ENCODE results near the gene ERF.

ERF gene

GRCh38 chr19:42277821-42278451 is 23.0 kb upstream of the ERF start:
- no peak for TF ChIP-seq CTCF (IDR thresholded peaks at IDR 0.05; ENCODE audit: control extremely low read depth, extremely low read depth, low read depth, missing control alignments)
- ChIA-PET CTCF (interaction anchor here (1.1 to 8.0 kb wide), 4 partner anchors 17 to 145 kb away, joined by 4 to 87 read pairs (median 5); partner anchors contain the start of gene GSK3A), POLR2A (no interaction called here)
- DNase-seq (ENCODE audit: extremely low spot score): no peak

GRCh38 chr19:42276821-42277220 is 21.9 kb upstream of the ERF start:
- TF ChIP-seq CTCF (IDR thresholded peaks at IDR 0.05; ENCODE audit: control extremely low read depth, extremely low read depth, low read depth, missing control alignments): no peak
- CTCF ChIA-PET: interaction anchor here (1.1 to 8.0 kb wide), 3 partner anchors 32 to 144 kb away, joined by 3 to 87 read pairs (median 4); partner anchors contain the start of gene GSK3A
- DNase-seq (ENCODE audit: extremely low spot score): no peak
- POLR2A ChIA-PET: no interaction called here

- ChIA-PET CTCF (interaction anchor here (1.1 to 8.0 kb wide), 2 partner anchors 31 to 93 kb away, joined by 3 to 87 read pairs; partner anchors contain the start of gene GSK3A), POLR2A (no interaction called here)
- no peak for DNase-seq (ENCODE audit: extremely low spot score)
- no peak for TF ChIP-seq CTCF (IDR thresholded peaks at IDR 0.05; ENCODE audit: control extremely low read depth, extremely low read depth, low read depth, missing control alignments)
Measured at GRCh38 chr19:42276284-42276683, 21.4 kb upstream of the ERF start.

GRCh38 chr19:42275517-42275916 is 20.6 kb upstream of the ERF start:
- no peak for TF ChIP-seq CTCF (IDR thresholded peaks at IDR 0.05; ENCODE audit: control extremely low read depth, extremely low read depth, low read depth, missing control alignments)
- DNase-seq (ENCODE audit: extremely low spot score): no peak
- ChIA-PET POLR2A (no interaction called here), CTCF (interaction anchor here (8.0 kb wide), 1 partner anchor 31 kb away, joined by 87 read pairs; the partner anchor contains the start of gene GSK3A)

- TF ChIP-seq CTCF (IDR thresholded peaks at IDR 0.05; ENCODE audit: control extremely low read depth, extremely low read depth, low read depth, missing control alignments): no peak
- CTCF ChIA-PET: no interaction called here
- DNase-seq (ENCODE audit: extremely low spot score): no peak
- POLR2A ChIA-PET: no interaction called here
Measured at GRCh38 chr19:42275103-42275502, 20.2 kb upstream of the ERF start.

GRCh38 chr19:42274065-42274682 is 19.2 kb upstream of the ERF start:
- no peak for TF ChIP-seq CTCF (IDR thresholded peaks at IDR 0.05; ENCODE audit: control extremely low read depth, extremely low read depth, low read depth, missing control alignments)
- ChIA-PET CTCF (no interaction called here), POLR2A (no interaction called here)
- DNase-seq (ENCODE audit: extremely low spot score): no peak
